Bronchial epithelial cell (primary cell): ENCODE measurements around the gene UNG. TPM values are rescaled to one million over a fixed set of nuclear protein-coding genes. Genes with fewer than 3 reads are reported as not detected.

Source experiments
- DNase-seq: peaks from one replicate; pipeline ENCODE4 v3.0.0-alpha.2; 2010; ENCODE audit warnings: low read depth
- FAIRE-seq: peaks from 2 replicates; lab custom pipeline; 2011; peaks lifted over from hg19 to GRCh38; lab: Jason Lieb, UNC
- H3K27me3 ChIP-seq: 2 replicates; pipeline ENCODE4 v1.5.1; 2011; ENCODE audit warnings: low read length; ENCODE audit not compliant: control insufficient read depth, insufficient read depth
- H3K36me3 ChIP-seq: 2 replicates; pipeline ENCODE4 v1.5.1; 2011; ENCODE audit warnings: low read length; ENCODE audit not compliant: control insufficient read depth, insufficient read depth
- H3K4me3 ChIP-seq: 2 replicates; pipeline ENCODE4 v1.5.1; 2011; ENCODE audit warnings: mild to moderate bottlenecking, low read depth, low read length, control low read depth
- CTCF ChIP-seq: IDR thresholded peaks from 2 replicates; pipeline ENCODE4 v1.5.1; 2011; ENCODE audit warnings: mild to moderate bottlenecking, moderate library complexity, low read length, control low read depth, inconsistent platforms; ENCODE audit not compliant: insufficient read depth, severe bottlenecking
- total RNA-seq: library from RNA; depleted of rRNA; stranded (reverse); fragments of >200 nt; gene quantifications from 2 replicates; pipeline ENCODE4 v1.2.1, GENCODE V29; 2014

Gene UNG
- total RNA-seq, 1 donor from 2014 or later: 24.2 TPM

- Histone ChIP-seq H3K27me3 (peaks cover 3% of the 10 kb centered on the region), H3K4me3 (no peak overlapping the region), H3K36me3 (no peaks in the 10 kb centered on the region)
- TF ChIP-seq CTCF: no peak
- no peak for FAIRE-seq
- no peak for DNase-seq
Measured at GRCh38 chr12:109147954-109148353, 50.6 kb downstream of the UNG start.

GRCh38 chr12:109150124-109150640 lies 52.8 kb downstream of the UNG start:
- no peak overlapping the region for H3K4me3 ChIP-seq
- FAIRE-seq (no peak), DNase-seq (no peak)
- no peaks in the 10 kb centered on the region for H3K36me3 ChIP-seq
- no peak for TF ChIP-seq CTCF
- H3K27me3 ChIP-seq: peaks cover 3% of the 10 kb centered on the region

- FAIRE-seq: no peak
- no peak for TF ChIP-seq CTCF
- Histone ChIP-seq H3K27me3 (peaks cover 3% of the 10 kb centered on the region), H3K4me3 (no peak overlapping the region), H3K36me3 (no peaks in the 10 kb centered on the region)
- no peak for DNase-seq
Measured at GRCh38 chr12:109151457-109151856, 54.1 kb downstream of the UNG start.

- Histone ChIP-seq H3K27me3 (peaks cover 2% of the 10 kb centered on the region), H3K4me3 (peak overlapping the region; percentile 32), H3K36me3 (no peaks in the 10 kb centered on the region)
- no peak for TF ChIP-seq CTCF
- no peak for DNase-seq
- FAIRE-seq: no peak
Measured at GRCh38 chr12:109153821-109154441, 56.5 kb downstream of the UNG start.

GRCh38 chr12:109154451-109155438 lies 57.3 kb downstream of the UNG start:
- Histone ChIP-seq H3K27me3 (no peaks in the 10 kb centered on the region), H3K36me3 (no peaks in the 10 kb centered on the region), H3K4me3 (peak overlapping the region; percentile 38)
- DNase-seq (peak; percentile 66), FAIRE-seq (no peak)
- no peak for TF ChIP-seq CTCF
